HG03469 (cell line): Measurements from ENCODE around the gene NAA10.
A peak's percentile ranks its signal among the peaks of the same experiment; 100 is the strongest.

Experiments
- ATAC-seq: cut with Tn5 transposase; IDR thresholded peaks from one replicate; pipeline ENCODE4 v1.9.1; 2021; ENCODE audit warnings: mild to moderate bottlenecking, moderate library complexity, moderate number of reproducible peaks; ENCODE audit not compliant: unreplicated experiment

Gene NAA10

DNA sequence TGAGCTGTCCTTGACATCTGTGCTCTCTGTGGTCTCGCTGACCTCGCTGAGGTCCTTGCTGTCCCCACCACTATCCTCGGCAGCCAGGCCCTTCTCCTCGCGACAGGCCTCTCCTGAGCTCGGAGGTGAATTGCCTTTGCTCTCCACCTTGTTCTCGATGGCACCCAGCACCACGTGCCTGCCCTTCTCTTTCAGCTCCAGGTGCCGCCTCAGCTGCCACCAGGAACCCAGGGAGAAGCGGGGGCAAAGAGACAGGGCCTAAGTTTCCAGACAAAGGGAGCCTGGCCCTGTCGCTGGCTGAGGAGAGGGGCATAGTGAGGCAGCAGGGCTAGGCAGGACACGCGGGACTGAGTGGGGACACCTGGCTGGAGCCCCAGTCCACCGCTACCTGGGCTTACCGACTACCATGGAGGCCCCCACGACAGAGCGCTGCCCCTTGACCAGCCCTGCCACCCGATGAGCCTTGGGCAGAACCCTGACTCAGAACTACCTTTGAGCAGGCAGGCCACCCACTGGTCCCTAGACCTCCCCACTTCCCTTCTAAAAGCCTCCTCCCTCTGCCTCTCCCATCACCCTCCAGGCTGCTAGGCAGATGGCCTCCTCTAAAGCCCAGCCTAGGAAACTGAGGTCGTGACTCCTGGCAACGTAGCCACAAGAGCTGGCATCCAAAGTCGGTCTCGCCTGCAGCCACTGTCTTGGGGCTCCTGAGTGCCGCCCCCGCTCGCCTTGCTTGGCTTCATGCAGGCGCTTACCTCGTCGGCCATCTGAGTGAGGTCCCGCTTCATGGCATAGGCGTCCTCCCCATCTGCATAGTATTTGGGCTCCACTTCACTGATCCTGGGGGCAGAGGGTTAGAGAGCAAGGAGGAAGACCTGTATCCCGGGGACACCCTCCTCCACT lies 4.6 kb downstream of the NAA10 start:
- no peak for ATAC-seq

DNA sequence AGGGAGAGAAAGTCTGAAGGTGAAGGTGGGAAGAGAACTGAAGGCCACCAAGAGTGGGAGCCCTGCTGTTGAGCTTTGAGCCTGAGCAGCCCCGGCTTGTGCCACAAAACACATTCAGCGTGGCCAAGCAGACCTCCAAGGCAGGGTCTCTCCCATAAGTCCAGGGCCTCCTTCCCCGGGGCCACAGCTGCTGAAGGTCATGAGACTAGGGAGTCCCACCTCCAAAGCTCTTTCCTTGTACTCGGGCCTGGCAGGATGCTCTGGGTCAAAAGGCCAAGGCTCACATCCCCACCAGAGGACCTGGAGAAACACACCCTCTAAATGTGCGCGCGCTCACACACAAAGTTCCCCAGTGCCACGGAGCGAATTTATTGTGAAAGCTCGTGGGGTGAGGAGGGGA lies 5.3 kb downstream of the NAA10 start:
- ATAC-seq, result no peak

DNA sequence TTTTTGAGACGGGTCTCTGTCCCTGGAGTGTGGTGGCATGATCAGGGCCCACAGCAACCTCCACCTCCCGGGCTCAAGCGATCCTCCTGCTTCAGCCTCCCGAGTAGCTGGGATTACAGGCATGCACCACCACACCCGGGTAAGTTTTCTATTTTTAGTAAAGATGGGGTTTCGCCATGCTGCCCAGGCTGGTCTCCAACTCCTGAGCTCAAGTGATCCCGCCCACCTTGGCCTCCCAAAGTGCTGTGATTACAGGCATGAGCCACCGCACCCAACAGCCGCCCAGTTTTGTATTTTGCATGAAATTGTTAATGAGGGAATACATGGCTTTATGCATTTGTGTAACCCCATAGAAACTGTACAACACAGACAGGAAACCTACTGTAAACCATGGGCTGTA lies 6.0 kb downstream of the NAA10 start:
- no peak for ATAC-seq

DNA sequence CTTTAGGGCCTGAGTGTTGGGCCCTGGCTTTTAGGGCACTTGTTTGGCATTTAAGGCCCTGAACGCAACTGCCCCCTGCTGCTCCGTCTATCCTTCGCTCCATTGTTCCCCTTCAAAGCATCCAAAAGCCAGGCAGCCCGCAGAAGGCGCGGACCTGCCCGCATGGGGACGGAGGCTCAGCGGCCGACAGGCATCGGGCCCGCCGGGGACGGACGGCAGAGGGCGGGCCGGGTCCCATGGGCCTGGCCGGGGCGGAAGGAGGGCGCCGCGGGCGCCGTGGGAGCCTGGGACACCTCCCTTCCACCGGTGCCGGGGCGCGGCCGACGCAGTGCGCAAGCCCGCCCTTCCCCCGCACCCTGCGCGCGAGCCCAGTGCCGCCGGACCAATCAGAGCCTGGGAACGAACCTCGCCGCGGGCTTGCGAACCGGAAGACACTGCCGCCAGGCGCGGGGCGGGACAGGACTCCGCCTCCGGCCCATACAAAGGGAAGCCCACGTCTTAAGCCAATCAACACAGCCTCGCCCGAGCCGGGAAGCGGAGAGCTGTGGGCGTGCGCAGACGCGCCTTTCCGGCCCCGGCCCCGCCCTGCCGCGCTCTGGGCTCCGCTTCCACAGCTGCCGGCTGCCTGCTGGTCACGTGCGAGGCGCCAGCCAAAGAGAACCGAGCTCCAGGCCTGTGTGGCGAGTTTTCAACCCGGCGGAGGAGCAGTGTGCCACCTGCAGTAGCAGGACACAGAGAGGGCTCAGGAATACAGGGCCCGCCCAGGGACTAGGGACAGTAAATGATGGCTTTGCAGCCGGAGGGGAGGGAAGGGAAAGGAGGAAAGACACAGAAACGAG lies 6.7 kb downstream of the NAA10 start:
- peak; percentile 66 for ATAC-seq

DNA sequence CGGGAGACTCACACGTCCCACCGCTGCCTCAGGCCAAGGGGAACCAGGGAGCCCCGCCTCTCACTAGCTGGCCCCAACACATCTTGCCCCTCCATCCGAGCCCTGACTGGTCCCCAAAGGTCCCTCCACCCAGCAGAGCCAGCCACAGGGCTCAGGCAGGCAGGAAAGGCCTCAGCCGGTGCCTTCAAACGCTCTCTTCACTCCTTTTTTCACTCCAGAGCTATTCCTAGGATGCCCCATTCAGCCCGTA lies 7.2 kb downstream of the NAA10 start:
- ATAC-seq, result no peak

DNA sequence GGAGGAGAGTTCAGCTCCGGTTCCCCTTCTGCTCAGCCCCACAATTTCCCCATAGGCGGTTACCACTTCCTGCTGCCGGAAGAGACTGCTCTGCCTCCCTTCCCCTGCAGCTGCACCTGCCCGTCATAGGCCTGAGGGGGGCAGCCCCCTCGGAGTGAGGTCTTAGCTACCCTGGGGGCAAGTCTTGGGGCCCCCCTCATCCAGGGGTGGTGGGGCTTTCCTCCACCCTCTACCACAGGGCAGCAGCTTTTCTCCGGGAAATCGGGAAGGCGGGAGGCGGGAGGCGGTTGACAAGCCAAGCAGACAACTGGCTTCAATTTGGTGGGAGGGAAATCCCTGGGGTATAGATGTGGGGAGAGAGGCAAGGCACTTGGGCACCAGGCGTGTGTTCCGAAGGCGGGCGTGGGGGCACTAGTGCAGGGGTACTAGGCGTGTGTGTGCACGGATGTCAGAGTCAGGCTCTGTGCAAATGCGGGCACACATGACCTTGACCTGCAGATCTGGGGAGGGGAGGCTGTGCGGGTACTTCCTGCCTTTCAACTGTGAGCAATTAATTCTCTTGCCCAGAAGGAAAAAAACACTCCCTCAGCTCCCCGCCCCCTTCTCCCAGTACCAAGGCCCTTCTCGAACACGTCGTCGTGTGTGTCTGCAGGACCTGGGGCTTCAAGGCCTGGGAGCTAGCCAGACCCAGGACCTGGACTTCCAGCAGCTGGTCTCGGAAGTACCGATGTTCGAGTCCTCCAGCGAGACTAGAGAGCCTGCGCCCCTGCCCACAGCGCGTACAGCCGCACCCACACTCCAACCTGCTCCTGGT lies 7.8 kb downstream of the NAA10 start:
- ATAC-seq, result no peak

DNA sequence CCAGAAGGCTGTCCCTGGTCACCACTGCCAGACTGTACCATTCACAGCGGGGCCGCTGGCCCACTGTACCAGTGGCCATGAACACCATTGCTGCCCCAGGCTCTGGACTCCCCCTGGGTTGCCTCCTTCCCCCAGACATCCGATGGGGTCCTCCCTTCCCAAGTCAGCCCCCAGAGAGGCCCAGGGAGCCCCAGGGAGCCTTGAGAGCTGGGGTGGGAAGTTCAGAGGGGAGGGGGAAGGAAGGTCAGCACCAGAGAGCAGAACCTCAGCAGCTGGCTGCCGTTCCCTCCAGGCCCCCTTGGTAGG lies 8.3 kb downstream of the NAA10 start:
- ATAC-seq, result no peak

DNA sequence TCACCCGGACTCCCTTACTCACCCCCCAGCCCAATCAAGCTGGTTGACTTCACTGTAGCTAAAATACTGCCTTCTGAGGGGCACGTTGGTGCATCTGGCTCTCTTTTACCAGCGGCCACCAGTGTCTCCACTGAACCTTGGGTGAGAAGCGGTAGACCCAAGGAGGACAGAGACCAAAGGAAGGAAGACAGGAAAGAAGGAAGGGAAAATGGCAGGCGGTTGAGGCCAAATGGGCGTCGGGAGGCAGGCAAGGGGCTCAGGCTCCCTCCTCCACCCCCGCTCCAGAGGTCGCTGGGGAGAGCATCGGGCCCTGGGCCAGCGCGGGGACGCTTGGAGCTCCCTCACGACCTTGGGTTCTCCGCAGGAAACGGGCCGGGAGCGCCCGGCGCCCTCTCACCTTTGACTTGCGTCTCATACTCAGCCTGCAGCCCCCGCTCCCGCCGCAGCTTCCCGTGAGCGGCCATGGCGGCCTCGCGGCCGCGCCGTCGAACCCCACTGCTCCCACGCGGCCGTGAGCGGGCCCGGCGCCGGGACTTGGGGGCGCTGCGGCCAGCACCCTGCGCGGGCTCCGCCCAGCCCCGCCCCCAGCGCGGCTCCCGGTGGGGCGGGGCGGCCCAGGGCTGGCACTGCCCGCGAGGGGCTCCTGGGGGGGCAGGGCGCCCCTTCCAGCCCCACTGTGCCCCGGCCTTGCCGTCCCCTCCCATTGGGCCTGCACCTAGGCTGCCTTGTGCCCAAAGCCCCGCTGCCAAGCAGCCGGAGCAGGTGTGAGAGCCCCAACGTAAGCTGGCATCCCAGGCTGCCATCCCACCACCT lies 8.9 kb downstream of the NAA10 start, which contains the start of gene ARHGAP4:
TSS of gene ARHGAP4 (minus strand) at position 526 of the 813 bp plus-strand sequence. CDS start at position 464, 62 bp downstream.
- ATAC-seq, result no peak

DNA sequence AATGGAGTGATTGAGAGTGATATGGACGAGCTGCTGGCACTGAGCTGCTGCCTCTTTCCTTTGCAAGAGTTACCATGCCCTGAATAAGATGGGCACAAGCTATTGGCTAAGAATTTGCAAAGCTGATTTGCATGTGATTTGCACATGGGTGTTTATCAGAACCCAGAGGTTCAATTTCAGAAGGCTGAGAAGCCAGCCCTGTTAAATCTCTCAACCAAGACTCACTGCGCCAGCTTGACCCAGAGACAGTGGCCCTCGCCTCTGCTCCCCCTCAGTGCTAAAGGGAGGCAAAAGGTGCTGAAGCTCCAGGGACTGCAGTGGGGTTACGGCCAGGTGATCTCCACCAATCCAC lies 9.5 kb downstream of the NAA10 start:
- no peak for ATAC-seq

DNA sequence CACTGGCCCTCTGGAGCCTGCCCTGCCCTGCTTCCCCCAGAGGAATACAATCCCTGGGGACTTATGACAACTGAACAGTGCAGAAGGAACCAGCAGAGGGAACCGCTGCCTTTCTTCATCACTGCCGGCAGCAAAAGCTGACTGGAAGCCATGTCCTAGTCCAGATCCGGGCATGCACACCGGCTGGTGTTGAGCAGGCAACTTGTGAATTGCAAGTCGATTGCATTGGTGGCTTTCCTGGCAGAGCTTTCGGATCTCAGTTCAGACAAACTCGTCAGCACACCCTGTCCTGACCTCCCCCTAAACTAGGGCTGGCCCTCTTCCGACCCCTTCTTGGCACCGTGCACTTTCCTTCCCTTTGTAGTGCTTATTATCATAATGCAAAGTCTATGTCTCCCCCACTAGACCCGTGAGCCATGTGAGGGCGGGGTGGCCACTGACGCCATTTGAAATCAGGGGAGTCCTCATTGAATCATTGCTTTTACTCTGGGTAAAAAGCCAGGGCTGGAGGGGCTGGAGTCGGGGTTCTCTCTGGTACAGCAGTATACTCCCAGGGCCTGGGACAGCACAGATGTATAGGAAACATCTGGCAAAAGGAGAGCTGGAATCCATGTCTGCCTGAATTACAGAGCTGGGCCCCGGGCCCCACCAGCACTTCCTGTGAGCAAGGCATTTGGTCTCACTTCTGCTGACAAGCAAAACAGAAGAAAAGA lies 10.5 kb downstream of the NAA10 start:
- ATAC-seq, result no peak

DNA sequence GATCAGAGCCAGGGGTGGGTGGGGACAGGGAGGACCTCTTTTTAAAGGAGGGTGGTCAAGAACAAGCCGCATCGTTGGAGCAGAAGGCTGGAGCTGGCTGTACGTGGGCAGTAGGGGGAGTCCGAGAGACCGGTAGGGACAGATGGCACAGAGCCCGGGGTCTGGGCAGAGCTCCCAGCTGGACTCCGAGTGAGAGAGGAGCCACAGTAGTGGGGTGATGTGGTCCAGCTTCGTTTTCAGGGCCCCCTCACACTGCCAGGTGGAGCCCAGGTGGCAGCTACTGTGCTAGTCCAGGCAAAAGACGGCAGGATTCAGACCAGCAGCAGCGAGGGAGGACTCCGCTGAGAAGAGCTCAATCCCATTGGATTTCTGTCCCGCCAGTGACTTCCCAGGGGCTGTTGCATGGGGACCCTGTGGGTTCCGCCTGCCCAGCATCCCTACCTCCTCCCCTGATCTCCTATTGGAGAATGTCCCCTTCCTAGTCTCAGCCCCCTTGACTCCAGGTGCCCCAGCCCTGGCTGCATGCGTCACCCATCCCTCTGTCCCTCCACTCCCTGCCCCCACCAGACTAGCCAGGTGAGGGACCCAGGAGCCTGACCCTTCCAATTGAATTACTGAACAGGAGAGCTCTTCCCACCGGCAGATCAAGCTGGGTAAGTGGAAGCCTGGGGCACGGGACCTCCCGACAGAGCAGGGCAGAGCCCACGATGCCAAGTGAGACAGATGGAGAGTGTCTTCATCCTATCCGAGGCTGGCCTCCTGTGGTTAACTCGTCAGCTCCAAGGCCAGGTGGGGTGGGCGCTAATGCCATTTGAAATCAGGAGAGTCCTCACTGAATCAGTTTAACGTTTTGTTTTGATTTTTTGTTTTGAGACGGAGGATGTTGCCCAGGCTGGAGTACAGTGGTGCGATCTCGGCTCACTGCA lies 11.6 kb downstream of the NAA10 start:
- no peak for ATAC-seq

DNA sequence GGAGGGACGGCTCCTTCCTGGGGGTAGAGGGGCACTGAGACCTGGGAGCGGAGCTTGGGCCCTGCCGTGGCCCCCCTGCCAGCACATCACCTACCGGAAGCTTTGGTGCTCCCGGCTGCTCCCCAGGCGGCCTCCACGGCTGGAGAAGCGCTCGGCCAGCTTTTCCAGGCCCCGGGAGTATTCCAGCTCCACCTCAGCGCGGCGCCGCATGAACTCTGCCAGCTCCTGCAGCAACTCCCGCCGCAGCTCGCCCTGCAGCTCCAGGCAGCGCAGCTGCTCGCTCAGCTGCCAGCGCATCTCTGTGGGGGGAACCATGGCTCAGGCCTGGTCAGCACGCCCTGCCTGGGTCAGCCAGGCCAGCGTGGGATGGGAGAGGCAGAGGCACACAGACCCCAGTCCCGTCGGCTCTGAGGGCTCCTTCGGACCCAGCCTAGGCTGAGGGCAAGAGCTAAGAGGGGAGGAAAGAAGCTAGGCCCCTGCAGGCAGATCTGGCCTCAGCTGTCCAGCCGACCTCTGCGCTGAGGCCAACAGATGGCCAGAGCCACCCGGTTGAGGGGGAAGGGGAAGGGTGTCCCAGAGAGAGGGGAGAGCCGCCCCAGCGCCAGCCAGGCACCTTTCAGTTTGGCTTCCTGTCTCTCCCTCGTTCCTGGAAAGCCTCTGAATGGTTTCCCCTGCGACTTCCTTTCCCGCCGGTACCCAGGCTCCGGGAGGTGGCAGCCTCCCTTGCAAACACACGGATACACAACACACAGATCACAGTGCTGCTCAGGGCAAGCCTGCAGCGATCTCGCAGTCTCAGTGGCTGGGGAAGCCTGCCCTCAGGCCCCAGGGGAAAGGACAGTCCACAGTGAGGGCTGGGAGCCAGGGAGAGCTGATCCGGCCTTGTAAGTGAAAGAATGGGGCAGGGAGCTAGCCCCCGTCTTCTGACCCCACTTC lies 13.1 kb downstream of the NAA10 start:
- no peak for ATAC-seq

DNA sequence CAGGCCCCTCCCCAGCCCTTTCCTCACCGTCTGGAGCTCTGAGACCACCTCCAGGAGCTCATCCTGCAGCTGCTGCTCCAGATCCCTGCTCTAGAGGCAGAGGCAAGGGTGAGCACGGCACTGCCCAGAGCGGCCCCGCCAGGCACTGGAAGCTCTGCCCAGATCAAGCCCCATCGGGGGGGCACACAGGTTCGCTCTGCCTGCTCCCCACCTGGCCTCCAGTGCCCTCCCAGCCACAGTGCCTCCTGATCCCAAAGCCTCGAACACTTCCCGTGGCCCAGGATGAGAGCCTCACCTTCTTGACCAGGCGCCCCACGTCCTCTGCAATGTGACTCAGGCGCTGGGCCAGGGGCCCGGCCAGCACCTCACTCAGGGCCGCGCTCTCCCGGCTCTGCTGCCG lies 13.8 kb downstream of the NAA10 start:
- no peak for ATAC-seq

DNA sequence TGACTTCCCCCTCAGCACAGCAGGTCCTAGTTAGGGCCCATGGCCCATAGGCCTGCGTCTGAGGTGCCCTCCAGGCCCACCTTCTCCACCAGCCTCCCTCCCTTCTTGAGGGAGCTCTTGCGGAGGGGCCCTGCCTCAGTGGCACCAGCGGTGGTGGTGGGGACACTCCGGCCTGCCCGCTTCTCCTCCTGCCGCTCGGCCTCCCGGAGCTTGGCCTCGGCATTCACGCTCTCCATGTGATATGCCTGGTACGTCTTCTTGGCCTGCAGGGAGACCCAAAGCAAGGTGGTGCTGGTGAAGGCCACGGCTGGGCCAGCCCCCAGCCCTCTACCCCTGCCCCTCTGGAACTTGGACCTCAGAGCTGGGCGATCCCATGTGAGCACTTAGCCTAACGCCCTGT lies 14.3 kb downstream of the NAA10 start:
- ATAC-seq, result no peak

DNA sequence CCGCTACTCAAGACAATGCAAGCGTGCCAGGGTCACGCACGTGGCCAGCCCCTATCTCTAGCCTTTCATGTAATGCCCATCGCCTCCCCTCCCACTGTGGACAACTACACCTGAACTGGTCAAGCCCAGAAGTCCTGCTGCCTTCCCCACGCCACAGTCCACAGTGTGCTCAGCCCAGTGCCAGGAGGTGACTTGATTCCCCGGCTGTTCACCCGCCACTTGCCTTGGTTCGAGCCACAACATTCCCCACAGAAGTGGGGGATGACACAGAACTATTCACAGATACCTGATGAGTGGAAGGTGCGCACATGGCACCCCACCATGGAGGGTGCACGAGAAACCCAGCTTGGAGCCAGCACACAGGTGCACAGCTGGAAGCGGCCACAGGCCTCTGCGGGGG lies 15.6 kb downstream of the NAA10 start:
- no peak for ATAC-seq

DNA sequence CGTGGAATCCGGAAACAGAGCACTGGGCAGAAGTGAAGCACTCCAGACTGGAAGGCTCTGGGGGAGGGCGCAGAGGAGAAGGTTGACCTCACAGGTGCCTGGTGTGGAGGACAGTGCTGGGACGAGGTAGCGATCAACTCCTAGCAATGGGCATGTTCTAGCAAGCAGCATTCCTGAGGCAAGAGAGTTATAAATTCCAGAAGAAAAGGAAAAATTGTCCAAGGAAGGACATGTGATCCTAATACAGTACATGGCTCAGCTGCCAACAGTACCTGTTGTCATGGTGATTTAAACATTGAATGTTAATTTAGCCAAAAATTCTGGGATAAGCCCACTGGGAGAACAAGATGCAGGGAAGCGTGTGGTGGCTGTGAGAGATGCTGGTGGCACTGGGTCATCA lies 17.0 kb downstream of the NAA10 start:
- no peak for ATAC-seq

DNA sequence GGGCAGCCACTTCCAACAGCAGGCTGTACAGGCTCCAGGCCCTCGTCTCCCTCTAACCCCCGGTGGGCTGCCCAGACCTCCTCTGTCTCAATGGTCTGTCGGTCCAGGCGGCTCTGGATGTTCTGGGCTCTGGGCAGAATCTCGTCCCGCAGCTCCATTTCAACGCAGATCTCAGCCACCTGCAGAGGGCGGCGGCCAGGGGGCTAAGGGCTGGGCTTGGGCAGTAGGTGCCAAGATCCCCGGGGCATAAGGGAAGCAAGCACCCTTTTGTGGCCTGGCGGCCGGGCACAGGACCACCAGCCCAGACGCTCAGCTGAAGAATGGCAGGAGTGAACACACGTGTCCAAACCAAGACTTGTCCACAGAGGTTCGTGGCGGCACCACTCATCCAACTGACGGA lies 21.1 kb downstream of the NAA10 start:
- ATAC-seq, result no peak

DNA sequence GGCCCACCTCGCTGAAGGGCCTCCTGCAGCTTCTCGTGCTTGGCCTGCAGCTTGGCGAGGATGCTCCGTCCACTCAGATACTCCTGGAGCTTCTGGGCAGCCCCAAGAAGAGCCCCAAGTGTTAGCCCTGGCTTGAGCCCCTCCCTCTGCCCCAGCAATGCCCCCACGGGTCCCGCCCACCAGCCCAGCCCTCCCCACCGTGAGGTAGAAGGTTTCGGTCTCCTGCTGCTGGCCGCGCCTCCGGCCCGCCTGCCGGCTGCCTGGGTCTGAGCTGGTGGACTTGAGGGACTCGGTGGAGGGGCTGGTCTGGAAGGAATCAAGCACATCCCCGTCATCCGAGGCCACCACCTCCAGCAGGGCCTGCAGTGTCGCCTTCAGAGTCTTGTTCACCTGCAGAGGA lies 21.6 kb downstream of the NAA10 start:
- ATAC-seq, result no peak
